ENCODE measurements around the gene KLHL22.
"Not testable (repeated sequence)": the region's sequence is repeated elsewhere in the genome, so short reads cannot be mapped to it uniquely, and the experiment has no call there.

Gene KLHL22

GRCh38 chr22:20430720-20431510 is 64.7 kb downstream of the KLHL22 start:
- DNase-seq: no peak

DNA sequence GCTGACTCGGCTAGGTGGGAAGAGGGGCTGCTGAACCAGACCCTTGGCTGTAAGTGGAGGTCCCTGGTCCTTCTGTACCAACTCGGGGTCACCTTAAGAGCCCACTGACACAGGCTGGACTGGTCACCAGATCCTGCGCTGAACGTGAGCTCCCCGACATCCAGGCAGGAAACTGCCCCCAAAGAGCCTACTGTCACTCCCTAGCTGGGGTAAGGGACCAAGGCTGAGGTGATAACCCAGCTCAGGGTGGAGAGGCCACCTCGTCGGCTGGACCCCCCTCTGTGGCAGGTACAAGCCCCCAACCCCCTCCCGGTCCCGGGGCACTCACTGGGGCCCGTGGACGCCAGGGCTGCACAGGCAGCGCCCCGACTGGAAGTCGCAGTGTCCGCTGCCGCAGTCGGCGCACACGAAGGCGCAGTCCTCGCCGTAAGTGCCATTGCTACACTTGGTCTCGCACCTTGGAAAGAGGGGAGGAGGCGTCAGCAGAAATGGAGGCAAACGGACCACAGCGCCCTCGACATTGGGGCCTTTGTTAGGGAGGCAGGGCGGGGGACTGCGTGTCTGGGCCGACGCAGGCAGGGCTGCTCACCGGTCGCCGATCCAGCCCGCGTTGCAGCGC is 65.4 kb downstream of the KLHL22 start:
- no peak for DNase-seq

DNA sequence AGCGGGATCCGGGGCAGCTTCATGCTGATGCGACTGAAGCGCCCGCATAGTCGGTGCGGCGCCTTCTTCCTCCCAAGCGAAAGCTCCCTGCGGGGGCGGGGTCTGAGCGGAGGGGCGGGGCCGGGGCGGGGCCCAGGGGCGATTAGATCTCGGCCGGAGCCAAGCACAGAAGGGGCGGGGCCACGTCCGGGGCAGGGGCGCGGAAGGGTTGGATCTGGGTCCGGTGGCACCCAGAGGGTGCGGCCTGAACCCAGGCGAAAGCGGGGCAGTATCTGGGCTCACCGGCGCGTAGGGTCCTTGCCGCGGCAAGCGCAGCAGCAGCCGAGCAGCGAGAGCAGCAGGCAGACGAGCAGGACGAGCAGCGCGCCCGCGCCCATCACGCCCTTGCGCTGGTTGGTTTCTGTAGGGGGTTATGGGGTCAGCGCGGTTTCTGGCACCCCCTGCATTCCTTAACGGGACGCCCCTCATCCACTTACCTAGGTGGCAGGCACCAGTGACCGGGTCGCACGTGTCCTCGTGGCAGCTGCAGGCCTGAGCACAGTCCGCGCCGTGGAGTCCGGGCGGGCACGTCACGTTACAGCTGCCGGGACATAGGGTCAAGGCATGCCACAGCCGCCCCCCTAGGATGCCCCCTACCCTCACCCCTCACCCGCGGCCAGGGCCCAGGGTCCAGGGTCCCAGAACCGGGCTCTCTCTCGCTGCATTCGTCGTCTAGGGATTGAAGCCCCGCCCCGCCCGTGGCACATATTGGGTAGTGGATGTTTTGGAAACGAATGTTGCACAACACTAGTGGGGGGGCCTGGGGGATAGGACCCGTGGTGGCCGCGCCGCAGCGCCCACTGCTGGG is 66.1 kb downstream of the KLHL22 start:
- DNase-seq: no peak

- DNase-seq: no peak
Measured at GRCh38 chr22:20428496-20429253, 66.9 kb downstream of the KLHL22 start.

DNA sequence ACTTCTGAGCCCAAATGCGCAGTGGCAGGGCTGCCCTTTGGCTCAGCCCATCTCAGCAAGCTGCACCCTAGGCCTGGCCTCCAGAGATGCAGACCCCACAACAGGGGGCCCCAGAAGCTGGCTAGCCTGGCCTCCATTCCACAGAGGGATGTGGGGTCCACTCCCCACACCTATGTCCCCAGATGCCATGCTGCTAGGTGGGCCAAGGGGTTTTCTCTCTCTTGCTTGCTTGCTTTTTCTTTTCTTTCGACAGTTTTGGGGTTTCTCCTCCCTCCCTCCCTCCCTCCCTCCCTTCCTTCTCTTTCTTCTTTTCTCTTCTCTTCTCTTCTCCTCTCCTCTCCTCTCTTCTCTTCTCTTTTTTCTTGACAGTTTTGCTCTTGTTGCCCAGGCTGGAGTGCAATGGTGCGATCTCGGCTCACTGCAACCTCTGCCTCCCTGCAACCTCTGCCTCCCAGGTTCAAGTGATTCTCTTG is 67.6 kb downstream of the KLHL22 start:
- DNase-seq: no peak

DNA sequence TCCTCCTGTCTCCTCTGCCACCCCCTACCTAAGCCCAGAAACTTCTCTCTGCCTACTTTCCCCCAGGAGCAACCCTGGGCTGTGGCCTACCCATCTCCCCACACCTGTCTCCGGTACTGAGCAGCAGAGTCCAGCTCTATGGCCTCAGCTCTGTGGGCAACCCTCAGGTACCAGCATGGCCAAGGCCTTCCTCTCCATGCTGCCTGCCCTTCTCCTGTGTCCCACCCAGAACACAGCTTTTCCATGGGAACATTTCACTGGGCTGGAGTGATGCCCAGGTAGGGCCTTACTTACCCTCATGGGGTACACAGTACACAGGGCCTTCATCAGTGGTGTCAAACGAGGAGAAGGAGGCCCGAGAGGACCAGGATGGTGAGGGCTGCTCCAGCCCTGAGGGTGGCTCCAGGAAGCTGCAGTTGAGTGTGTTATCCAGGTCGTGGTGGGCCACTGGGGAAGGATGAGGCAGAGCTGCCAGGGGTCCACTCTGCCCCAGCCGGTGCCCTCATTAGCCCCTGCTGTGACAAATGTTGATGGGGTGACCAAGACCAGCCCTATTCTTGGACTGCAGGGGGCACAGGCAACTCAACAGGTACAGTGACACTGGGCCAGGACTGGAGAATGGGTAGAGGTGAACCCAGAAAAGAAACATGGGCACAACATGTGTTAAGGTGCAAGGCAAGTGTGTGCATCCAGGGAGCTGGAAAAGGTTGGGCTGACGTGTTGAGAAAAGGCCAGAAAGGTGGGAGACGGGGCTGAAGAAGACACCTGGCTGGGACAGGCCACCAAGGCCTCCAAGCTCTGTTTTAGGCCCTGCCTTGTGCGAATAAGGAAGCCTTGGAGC is 68.3 kb downstream of the KLHL22 start:
- DNase-seq: no peak

- no peak for DNase-seq
Measured at GRCh38 chr22:20426259-20426615, 69.4 kb downstream of the KLHL22 start.

DNA sequence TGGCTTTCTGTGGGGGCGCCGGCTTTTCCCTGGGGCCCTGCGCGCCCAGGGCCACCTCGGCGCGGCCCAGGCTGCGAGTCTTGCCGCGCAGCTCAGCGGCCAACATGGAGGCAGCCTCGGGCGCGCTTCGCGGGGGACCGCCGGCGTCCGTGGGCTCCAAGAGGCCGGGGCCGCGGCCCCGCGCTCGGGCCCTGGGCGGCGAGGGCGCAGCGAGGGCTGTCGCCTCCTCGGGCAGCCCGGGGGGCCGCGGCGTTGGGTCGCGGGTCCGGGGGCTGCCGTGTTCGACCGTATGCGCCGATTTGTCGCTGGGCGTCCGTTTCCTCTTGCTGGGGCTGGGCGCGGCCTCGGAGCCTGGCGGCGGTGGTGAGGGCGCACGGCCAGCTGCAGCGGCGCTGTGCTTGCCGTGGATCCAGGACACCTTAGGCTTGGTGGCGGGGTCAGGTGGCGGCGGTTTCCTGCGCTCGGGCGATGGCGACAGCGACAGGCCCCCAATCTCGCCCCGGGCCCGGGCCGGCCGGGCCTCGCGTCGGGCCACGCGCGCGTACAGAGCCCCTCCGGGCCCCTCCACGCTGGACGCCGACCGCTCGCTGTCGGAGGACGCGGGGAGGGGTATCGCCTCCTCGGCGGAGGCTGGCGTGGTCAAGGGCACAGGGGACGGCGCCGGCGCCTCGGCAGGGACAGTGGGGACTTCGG is 69.9 kb downstream of the KLHL22 start:
- no peak for DNase-seq

- no peak for DNase-seq
Measured at GRCh38 chr22:20424932-20425565, 70.5 kb downstream of the KLHL22 start.

DNA sequence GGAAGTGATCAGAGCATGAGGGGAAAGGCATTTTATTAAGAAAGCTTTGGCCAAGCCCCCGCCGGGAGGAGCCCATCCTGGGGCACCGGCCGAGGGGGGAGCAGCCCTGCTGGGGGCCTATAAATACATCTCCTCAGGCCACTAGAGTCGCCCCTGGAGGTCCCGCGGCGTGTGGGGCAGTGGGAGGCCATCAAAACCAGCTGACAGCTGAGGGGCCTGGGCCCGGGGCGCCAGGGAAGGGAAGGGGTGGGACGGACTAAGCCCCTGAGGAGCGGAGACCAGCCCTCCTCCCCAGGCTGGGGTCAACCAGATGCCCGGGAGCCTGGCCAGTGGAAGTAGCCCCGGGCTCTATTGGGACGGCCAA is 71.0 kb downstream of the KLHL22 start:
- DNase-seq: no peak

DNA sequence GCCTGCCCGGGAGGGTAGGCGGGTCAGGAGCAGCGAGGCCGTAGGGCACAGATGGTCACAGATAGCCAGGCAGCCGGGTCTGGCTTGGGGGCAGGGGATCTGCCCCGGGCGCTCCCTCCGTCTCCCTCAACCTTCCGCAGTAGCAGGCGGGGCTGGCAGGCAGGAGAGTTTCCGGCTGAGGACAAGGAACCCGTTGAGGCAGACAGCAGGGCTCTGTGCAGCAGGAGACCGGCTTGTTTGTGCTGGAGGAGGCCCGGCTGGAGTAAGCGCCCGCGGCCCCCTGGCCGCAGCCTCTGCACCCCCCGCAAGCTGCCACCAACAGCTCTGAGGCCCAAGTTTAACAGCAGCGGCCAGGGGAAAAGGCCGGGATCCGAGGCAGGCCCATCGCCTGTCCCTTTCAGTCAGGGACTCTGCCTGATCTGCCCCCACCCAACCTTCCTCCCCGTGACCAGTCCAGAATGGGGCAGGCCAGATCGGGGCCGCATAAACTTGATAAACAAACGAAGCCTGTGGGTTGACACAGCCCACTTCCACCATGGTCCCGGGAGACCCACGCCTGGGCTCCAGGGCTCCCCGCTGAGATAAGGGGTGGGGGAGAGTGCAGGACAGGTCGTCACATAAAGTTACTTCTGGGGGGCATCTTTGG is 71.6 kb downstream of the KLHL22 start:
- no peak for DNase-seq

- no peak for DNase-seq
Measured at GRCh38 chr22:20423008-20423905, 72.3 kb downstream of the KLHL22 start.

DNA sequence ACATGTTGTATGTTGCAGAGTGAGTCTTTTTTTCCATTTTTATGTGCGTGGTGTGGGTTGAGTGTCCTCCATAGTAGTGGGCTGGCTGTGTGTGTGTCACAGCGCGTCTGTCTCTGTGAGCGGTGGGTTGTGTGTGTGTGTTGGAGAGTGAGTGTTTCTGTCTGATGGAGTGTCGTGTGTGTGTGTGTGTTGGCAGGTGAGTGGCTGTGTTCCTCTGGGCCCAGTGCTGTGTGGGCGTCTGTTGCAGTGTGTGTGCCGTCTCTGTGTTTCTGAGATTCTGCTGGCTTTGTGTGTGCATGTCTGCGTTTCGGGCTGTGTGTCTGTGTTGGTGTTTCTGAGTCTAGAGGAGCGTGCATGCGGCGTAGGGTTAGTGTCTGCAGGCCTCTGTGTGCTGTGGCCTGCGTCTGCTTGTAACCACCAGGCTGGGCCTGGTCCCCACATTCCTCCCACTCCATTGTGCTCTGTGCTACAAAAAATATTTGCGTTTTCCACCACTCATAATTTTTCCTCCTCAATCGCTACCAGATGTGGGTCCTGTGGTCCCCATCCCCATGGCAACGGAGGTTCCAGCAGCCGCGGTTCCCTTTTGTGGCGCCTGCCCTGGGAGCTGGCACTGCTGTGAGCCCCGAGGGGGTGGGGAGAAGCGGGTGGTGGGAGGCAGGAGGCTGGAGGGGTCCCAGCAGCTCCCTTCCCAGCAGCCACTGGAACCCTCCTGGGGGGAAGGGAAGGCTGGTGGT is 73.2 kb downstream of the KLHL22 start:
- DNase-seq: no peak

GRCh38 chr22:20421507-20421874 is 74.1 kb downstream of the KLHL22 start:
- DNase-seq: no peak

- no peak for DNase-seq
Measured at GRCh38 chr22:20420157-20420842, 75.3 kb downstream of the KLHL22 start.

- DNase-seq: no peak
Measured at GRCh38 chr22:20419664-20419951, 76.0 kb downstream of the KLHL22 start.

DNA sequence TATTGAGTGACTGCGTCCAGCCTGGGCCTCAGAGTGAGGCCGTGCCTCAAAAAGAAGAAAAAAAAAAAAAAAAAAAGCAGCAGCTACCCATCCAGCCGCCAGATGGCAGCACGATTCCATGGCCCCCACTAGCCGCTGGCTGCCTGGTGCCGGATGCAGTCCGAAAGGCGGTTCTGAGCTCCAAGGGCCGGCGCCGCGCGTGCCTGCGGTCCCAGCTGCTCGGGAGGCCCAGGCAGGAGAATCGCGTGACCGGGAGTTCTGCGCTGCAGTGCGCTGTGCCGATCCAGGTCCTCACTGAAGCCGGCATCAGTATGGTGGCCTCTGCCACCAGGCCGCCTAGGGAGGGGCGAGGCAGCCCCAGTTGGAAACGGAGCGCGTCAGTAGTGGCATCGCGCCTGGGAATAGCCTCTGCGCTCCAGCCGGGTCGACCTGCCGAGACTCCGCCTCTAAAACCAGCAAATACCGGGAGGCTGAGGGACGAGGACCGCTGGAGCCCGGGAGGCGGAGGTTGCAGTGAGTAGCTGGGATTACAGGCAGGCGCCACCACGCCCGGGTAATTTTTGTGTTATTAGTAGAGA is 77.3 kb downstream of the KLHL22 start:
- peak; percentile 35 for DNase-seq

- DNase-seq: not testable (repeated sequence)
Measured at GRCh38 chr22:20415699-20416098, 79.9 kb downstream of the KLHL22 start.

All from GOT3 (cell line).